ENCODE data around the gene SLFN14. TPM values are rescaled to one million over a fixed set of nuclear protein-coding genes. Genes with fewer than 3 reads are reported as not detected.
"Not testable (repeated sequence)": the region's sequence is repeated elsewhere in the genome, so short reads cannot be mapped to it uniquely, and the experiment has no call there.

SLFN14 gene
- total RNA-seq, 1 experiment from 2014 or later: not detected

DNA sequence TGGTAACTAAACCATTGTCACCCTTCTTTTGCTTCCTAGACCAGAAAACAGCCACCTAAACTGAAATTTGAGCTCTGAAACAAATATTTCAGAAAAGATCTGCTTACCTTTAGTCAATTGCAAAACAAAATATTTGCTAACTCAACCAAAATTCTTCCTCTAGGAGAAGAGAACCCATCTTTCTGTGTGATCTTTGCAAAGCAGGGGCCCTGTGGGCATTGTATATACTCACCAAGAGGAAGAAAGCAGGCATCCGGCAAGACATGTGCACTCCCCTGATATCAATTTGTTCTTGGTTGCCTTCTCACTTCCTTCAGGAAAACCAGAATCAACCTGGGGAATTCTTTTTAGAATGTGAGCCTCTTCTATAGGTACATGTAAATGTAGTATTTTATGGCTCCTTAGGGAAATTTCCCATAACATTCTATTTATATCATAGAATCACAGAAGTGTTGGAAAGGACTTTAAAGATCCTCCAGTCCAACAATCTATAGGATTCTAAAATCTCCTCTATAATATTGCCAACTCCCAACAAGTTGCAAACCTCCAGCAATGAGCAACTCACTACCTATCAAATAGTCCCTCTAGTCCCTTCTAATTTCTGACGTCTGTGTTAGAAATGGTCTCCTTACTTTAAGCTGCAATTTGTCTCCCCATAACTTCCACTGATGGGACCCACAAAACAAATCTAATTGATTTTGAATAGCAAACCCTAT is 966 bp downstream of the SLFN14 start:
- DNase-seq (ENCODE audit: low spot score): no peak

GRCh38 chr17:35557353-35557752 is 3.3 kb downstream of the SLFN14 start:
- DNase-seq (ENCODE audit: low spot score): no peak

DNA sequence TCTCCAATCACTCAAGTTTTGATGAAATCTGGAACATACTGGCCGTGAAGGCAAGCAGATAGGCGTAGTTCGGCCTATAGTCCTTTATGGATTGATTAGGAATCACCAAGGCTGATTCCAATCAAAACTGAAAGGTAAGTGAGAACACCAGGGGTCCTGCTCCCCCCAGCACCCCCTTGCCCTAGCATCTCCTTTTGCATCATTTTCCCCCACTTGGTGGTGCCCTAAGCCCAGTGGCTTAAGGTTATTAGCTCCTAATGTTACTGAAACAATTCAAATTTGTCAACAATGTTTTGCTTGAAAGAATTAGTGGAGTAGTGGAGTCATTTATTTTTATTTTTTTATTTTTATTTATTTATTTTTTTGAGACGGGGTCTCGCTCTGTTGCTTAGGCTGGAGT is 4.9 kb downstream of the SLFN14 start:
- DNase-seq (ENCODE audit: low spot score): no peak

- DNase-seq (ENCODE audit: low spot score): no peak
Measured at GRCh38 chr17:35554668-35555067, 6.0 kb downstream of the SLFN14 start.

- DNase-seq (ENCODE audit: low spot score): no peak
Measured at GRCh38 chr17:35553310-35553709, 7.3 kb downstream of the SLFN14 start.

GRCh38 chr17:35548978-35549377 is 11.6 kb downstream of the SLFN14 start:
- no peak for DNase-seq (ENCODE audit: low spot score)

DNA sequence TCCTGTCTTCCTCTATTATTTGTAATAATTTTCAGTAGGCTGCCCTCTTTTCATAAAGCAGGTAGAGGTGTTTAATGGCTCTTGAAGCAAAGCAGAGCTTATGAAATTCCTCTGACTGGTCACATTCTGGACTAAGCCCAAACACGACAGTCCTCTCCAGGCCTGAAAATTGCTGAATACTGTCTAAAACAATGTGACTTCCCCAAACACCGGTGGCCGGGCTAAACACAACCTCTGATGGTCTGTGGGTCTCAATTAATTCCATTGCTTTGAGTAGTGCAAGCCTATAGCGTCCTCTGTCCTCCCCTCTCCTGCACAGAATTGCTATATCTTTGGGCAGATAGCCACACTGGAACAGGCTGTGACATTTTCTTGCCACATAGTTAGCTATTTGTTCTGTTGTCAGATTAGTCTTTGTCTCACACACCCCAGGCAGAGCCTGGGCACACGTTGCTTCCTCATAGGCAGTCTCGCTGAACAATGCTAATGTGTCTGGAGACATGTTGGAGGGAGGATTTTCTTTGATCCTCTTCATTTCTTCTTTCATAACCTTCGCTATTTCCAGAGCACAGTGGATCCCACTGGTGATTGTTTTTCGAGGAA is 12.3 kb downstream of the SLFN14 start:
- no peak for DNase-seq (ENCODE audit: low spot score)

DNA sequence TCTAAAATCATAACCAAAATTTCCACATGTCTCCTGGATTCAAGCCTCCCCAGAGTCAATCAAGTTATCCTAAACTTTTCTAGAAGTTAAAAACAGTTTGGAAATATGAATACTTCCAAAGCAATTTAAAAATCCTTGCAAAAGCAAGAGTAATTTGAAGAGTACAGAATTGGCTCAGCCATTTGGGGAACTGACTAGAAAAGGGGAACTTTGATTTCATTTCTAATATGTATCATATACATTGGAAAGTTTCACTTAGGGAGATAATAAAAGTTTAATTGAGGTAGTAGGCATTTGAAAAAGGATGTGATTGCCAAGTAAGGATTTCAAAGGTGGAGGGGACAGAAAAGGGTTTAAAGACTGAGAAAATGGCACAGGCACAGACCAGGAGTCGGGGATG is 14.1 kb downstream of the SLFN14 start:
- no peak for DNase-seq (ENCODE audit: low spot score)

DNA sequence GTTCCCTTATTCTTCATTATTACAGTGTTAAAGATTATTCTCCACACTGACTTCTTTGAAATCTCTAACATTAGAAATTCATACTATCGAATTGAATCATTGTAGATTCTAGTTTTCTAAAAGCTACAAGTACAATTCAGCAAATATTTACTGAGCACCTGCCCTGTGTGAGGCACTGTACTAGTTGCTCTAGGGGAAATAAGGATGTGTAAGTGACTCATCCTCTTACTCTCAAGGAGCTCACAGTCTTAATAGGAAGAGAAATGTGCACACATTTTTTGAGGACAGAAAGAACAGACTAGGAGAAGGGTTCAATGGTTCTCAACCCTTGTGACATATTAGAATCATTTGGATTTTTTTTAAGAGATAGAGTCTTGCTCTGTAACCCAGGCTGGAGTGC is 15.5 kb downstream of the SLFN14 start:
- no peak for DNase-seq (ENCODE audit: low spot score)

DNA sequence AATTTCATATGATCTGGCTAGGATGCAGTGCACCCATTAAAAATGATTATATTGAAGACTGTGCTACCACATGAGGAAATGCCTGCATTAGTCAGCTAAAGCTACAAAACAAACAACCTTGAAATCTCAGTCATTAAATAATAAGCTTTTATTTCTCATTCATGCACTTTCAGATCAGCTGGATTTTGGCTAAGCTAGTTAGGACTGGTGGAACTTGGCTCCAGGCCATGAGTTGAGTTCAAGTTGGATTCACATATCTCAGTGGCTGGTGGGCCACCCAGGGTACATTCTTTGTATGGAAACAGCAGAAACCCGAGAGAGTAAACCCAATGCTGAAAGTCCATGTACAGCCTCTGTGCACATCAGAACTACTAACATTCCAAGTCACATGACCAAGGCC is 16.8 kb downstream of the SLFN14 start:
- no peak for DNase-seq (ENCODE audit: low spot score)

- no peak for DNase-seq (ENCODE audit: low spot score)
Measured at GRCh38 chr17:35542990-35543389, 17.6 kb downstream of the SLFN14 start.

DNA sequence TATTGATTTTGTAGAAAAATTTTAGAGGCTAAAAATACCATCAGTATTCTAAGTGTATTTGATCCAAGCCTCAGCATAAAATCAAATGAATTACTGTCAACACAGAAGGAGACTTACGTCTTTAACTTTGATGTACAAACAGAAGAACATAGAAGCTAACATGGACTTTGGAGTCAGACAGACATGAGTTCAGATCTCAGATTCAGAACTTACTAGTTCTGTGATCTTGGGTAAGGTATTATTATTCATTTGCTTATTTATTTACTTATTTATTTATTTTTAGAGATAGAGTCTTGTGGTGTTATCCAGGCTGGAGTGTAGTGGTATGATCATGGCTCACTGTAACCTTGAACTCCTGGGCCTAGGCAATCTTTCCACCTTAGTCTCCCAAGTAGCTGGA is 19.2 kb downstream of the SLFN14 start:
- no peak for DNase-seq (ENCODE audit: low spot score)

DNA sequence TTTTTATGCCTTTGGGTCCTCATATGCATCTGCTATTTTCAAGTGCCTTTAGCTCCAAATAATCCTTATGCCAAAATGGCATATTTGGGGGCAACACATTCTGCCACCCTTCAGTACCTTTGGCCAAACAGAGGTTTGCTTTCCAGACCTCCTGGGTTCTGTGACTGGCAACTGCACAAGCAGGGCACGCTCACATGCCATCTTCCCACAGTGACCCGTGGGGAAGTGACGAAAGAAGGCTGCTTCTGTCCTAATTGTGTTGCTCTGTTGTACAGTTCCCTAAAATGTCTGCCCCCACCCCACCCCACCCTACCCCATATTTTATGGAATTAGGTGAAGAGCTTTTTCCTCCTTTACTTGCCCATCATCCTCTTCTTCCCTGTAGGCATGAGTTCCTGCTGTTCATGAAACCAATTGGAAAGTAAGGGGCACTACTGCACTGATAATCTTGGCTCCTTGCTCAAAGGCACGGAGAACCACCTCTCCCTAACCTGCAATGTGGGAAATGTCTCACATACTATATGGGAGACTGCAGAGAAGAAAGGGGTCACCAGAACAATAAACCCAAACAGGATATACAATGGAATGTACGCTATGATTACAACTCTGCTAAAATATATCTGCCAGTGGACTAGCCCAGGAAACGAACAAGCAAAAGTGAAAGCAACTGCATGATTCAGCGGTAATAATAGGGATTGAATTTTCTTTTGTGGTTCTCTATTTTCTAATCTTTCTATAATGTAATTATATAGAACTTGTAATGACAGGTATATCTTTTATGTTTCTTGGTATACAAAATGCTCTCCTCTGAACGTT is 19.8 kb downstream of the SLFN14 start:
- DNase-seq (ENCODE audit: low spot score): peak; percentile 38

- no peak for DNase-seq (ENCODE audit: low spot score)
Measured at GRCh38 chr17:35539659-35540026, 21.0 kb downstream of the SLFN14 start.

- no peak for DNase-seq (ENCODE audit: low spot score)
Measured at GRCh38 chr17:35537601-35538141, 22.9 kb downstream of the SLFN14 start, which contains the start of gene SLFN12L. SLFN12L (minus strand) TSS chr17:35537678; CDS start chr17:35522364, 15,314 bp downstream.

DNA sequence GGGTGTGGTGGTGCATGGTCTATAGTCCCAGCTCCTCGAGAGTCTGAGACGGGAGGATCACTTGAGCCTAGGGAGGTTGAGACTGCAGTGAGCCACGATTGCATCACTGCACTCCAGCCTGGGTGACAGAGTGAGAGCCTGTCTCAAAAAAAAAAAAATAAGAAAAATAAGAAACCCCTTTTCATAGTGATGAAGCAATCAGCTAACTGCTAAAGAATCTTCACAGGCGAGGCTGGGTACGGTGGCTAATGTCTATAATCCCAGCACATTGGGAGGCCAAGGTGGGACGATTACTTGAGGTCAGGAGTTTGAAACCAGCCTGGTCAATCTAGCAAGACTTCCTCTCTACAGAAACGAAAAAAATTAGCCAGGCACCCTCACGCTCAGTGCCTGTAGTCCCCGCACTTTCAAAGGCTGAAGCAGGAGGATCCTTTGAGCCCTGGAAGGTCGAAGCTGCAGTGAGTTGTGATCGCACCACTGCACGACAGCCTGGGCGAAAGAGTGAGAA is 23.9 kb downstream of the SLFN14 start:
- no peak for DNase-seq (ENCODE audit: low spot score)

DNA sequence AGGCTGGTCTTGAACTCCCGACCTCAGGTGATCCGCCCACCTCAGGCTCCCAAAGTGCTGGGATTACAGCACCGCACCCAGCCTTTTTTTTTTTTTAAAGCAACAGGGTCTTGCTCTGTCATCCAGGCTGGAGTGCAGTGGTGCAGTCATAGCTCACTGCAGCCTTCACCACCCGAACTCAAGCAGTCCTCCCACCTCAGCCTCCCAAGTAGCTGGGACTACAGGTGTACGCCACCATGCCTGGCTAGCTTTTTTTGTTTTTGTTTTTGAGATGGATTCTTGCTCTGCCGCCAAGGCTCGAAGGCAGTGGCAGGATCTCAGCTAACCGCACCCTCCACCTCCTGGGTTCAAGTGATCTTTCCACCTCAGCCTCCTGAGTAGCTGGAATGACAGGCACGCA is 25.2 kb downstream of the SLFN14 start:
- not testable (repeated sequence) for DNase-seq (ENCODE audit: low spot score)

- DNase-seq (ENCODE audit: low spot score): no peak
Measured at GRCh38 chr17:35534576-35535093, 26.0 kb downstream of the SLFN14 start.

DNA sequence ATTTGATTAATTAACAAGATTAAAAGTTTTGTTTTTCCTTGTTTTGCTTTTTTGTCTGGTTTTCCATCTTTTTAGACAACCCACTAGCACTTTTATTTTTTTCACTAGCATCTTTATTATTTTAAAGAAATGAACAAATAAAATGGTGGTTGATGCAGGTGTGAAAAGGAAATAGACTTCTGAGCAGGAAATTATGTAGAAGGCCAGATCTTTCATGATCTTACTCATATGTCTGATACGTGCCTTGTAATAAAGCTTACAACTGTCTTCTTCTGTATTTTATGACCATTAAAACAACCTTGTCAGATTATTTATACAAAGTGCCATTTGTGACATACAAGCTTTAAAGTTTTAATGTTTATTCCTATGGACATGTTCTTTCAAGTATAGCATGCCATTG is 29.5 kb downstream of the SLFN14 start:
- no peak for DNase-seq (ENCODE audit: low spot score)

GRCh38 chr17:35529866-35530265 is 30.8 kb downstream of the SLFN14 start:
- DNase-seq (ENCODE audit: low spot score): no peak

GRCh38 chr17:35529326-35529725 is 31.3 kb downstream of the SLFN14 start:
- DNase-seq (ENCODE audit: low spot score): not testable (repeated sequence)

GRCh38 chr17:35523296-35523695 is 37.3 kb downstream of the SLFN14 start:
- DNase-seq (ENCODE audit: low spot score): no peak
